Mucosa of gallbladder (tissue), 1 donor: ENCODE data around the gene VAMP7. TPM values are rescaled to one million over a fixed set of nuclear protein-coding genes. Genes with fewer than 3 reads are reported as not detected.
"Not testable (repeated sequence)": the region's sequence is repeated elsewhere in the genome, so short reads cannot be mapped to it uniquely, and the experiment has no call there.

Experiments used
- DNase-seq: peaks from one replicate; pipeline ENCODE4 v3.0.0-alpha.2; 2020; ENCODE audit warnings: low spot score
- total RNA-seq: library from RNA; stranded (reverse); gene quantifications from one replicate; pipeline ENCODE4 v1.2.1, GENCODE V29; 2021
- donor health status: DM: no; HTN: no; CAD: no.

VAMP7 gene
- total RNA-seq, 1 donor from 2014 or later: 23.7 TPM

DNA sequence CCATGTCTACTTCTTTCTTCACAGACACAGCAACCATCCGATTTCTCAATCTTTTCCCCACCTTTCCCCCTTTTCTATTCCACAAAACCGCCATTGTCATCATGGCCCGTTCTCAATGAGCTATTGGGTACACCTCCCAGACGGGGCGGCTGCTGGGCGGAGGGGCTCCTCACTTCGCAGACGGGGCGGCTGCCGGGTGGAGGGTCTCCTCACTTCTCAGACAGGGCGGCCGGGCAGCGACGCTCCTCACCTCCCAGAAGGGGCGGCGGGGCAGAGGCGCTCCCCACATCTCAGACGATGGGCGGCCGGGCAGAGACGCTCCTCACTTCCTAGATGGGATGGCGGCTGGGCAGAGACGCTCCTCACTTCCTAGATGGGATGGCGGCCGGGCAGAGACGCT, 26.5 kb downstream of the VAMP7 start:
- not testable (repeated sequence) for DNase-seq

DNA sequence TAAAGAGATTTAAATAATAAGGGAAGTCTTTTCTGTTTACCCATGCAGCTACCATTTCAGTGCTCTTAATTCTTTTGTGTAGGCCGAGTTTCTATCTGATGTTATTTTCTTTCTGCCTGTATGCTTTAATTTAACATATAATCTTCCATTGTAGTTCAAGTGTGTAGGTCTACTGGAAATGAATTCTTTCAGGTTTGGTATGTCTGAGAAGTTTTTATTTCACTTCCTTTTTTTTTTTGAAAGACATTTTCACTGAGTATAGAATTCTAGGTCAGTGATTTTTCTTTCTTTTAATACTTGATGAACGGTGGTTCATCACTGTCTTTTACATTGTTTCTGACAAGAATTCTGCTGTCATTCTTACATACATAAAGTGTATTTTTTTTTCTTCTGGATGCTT, 42.1 kb downstream of the VAMP7 start:
- no peak for DNase-seq

DNA sequence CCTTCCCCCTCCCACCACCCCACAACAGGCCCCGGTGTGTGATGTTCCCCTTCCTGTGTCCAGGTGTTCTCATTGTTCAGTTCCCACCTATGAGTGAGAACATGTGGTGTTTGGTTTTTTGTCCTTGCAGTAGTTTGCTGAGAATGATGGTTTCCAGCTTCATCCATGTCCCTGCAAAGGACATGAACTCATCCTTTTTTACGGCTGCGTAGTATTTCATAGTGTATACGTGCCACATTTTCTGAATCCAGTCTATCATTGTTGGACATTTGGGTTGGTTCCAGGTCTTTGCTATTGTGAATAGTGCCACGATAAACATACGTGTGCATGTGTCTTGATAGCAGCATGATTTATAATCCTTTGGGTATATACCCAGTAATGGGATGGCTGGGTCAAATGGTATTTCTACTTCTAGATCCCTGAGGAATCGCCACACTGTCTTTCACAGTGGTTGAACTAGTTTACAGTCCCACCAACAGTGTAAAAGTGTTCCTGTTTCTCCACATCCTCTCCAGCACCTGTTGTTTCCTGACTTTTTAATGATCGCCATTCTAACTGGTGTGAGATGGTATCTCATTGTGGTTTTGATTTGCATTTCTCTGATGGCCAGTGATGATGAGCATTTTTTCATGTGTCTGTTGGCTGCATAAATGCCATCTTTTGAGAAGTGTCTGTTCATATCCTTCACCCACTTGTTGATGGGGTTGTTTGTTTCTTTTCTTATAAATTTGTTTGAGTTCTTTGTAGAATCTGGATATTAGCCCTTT, 49.9 kb downstream of the VAMP7 start:
- DNase-seq: not testable (repeated sequence)

DNA sequence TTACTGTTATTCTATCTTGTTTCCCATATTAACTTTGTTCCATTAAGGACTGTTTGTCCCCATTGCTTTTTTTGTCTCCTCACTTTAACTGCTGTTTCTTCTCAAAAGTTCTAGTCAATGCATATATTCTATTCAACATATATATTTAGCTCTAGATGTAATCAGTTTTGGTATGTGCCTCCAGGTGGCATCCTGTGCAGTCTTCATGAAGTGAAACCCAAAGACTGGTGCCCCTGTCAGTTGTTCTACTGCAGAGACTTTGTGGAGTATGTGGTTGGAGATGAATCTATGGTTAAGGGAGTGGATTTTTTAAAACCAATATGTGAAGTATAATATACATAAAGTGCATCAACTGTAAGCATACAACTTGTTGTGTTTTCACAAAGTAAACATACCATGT, 57.0 kb downstream of the VAMP7 start:
- DNase-seq: no peak

DNA sequence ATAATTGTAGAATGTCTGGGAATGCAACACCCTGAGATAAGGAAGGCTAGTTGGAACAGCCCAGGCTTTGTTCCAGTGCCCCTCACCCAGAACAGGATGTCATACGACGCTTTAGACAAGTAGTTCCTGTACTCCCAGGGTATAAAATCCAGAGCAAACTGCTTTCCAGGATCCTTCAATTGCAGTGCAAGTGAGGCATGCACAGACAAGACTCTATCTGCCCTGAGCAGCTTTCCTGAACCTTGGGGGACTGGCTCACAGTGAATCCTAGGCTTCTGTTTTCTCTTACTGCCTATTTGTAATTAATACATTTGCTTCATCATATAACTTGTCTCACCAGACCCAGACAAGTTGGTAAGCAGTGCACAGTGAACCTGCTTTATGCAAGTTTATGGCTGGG, 68.0 kb downstream of the VAMP7 start:
- DNase-seq: no peak

DNA sequence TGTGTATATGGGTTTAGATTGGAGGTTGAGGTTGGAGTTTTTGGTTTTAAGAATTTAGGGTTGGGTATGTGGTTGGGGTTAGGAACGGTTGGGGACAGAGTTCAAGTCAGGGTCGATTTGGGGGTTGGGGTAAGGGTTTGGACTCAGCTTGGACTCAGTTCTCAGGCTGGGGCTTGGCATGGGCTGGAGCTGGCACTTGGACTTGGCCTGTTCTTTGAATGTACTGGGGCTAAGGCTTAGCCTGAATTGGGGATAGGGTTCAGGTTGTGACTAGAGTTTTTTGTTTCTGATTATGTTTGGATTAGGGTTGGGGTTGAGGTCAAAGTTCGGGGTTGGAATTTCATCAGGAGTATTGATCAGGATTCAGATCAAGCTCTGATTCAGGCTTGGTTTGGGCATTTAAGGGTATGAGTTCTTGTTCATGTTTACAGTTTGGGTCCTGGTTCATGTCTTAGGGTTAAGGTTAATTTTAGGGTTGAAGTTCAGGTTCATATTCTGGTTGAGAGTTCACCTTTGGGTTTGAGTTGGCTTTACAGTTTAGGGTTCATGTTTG, 70.2 kb downstream of the VAMP7 start:
- DNase-seq: no peak

DNA sequence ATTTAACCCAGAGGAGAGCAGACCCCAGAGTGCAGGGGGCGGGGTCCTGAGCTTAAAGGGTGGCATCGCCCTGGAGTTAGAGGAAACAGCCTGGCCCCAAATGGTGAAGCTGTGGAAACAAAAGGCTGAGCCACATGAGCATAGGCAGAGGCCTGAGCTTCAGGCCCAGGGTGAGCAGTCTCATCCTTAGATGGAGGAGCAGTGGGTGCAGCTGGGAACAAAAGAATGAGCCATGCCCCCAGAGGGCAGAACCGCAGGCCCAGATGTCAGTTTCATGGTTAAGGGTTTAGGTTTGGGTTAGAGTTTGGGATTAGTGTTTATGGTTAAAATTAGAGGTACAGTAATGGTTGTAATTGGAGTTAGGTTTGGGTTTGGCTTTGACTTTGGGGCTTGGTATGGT, 71.9 kb downstream of the VAMP7 start:
- no peak for DNase-seq

DNA sequence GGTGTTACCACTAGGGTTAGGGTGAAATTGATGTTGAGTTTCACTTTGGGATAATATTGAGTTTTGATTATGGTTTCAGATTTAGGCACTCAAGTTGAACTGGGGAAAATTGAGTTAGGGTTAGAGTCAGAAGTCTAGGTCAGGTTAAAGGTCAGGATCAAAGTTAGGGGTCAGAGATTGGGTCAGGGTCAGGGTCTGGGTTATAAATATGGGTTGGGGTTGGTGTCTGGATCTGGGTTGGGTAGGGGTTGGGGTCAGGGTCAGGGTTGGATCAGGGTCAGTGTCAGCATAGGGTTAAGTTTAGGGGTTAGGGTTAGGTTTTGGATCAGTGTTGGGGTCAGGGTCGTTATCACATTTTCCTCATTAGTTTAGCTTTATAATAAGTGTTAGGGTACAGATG, 73.6 kb downstream of the VAMP7 start:
- DNase-seq: no peak

DNA sequence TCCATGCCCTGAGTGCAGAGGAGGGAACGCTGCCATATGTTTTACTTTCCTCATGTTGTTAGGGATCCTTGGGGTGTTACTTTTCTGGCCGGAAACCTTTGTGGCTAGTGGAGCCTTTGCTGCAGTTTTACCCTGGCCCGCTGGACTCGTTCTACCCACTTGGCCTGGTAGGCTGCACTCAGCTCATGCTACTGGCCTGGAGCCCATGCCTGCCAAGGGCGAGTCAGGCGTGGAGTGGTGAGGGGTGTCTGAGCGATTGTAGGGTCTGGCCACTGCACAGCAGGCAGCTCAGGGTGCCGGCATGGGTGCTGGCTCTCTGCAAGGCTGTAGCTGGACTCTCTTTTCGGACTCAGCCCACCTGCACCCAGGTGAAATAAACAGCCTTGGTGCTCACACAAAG, 75.0 kb downstream of the VAMP7 start:
- no peak for DNase-seq

DNA sequence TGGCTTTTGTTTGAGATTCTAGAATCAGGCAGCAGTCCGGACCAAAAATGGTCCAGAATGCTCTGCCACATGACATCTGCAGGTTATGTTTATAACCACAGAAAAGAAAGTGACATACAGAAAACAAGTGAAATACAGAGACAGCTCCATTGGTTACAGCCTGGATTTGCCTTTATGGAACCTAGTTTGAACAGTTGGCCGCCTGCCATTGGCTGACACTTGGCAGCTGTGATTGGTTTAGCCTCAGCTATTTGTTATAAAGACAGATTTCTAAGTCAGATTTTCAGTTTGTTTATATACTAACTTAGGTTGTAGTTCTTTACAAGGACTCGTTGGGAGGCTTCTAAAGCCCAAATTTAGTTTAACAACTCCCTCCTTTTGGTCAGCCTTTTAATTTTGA, 75.5 kb downstream of the VAMP7 start:
- DNase-seq: no peak

DNA sequence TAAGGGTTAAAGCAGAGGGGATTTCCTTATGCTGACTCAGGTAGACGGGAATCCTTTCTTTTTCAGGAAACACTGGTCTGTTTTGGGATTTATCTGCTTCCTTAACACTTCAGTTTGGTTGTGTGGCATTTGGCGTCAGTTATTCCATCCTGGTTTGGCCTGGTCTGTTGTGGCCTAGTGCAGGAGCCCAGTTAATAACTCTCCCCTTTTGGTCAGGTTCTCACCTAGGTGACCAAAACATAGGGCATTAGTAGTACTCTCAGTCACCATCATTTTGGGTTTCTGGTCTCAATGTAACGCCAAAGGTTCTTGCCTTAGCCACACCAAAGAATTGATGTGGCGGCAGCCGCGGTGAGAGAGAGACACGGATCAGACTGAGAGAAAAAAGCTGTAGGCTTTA, 76.7 kb downstream of the VAMP7 start:
- no peak for DNase-seq

DNA sequence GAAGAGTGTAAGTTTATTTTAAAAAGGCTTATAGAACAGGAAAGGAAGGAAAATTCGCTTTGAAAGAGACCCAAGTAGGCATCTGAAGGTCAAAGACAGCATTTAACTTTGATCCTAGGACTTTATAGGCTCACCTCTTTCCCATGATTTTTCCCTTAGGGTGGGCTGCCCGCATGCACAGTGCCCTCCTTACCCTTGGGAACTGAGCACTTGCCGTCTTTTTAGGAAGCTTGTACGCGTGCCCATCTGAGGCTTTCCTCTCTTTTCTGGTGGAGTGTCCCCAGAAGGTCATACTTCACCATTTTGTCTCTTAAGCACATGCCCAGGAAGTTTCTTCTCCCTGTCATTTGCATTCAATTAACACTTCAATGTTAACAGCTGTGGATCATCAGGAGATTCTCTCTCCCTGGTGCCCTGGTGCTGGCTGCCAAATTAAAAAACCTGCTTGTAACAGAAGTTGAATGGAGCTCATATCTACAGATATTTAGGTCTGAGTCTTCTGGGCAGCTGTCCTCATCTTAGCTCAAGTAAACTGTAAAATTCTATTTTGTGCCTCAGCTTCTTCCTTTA, 78.0 kb downstream of the VAMP7 start:
- no peak for DNase-seq

DNA sequence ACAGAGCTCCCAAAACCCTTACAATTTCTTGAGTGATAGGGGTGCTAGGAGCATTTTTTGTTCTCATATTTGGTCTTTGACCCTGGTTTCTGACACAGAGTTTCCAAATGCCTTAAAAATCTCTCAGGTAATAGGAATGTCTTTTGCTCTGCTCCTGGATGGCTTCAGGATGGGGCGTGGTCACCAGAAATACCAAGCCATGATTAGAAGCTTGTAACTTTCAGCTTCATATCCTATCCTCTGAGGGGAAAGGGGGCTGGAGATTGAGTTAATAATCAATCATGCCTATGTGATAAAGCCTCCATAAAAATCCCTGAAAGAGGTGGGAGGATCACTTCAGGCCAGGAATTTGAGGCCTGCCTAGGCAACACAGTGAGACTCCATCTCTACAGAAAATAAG, 81.8 kb downstream of the VAMP7 start:
- no peak for DNase-seq

DNA sequence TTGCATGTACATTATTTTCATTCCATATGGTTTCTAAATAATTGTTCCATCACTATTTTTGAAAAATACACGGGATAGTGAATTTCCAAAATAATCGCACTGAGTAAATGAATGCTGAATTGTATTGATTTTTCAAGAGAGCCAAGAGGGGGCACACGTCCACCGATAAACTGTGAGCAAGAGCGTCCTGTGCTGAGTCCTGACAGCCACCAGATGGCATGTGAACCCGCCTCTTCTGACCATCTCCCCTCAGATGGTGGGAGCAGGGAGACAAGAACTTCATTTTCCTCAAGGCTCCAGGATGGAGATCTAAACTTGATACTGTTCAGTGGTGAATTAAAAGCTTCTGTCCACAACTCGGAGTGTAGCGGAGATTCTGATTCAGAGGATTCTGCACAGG, 85.7 kb downstream of the VAMP7 start:
- no peak for DNase-seq

DNA sequence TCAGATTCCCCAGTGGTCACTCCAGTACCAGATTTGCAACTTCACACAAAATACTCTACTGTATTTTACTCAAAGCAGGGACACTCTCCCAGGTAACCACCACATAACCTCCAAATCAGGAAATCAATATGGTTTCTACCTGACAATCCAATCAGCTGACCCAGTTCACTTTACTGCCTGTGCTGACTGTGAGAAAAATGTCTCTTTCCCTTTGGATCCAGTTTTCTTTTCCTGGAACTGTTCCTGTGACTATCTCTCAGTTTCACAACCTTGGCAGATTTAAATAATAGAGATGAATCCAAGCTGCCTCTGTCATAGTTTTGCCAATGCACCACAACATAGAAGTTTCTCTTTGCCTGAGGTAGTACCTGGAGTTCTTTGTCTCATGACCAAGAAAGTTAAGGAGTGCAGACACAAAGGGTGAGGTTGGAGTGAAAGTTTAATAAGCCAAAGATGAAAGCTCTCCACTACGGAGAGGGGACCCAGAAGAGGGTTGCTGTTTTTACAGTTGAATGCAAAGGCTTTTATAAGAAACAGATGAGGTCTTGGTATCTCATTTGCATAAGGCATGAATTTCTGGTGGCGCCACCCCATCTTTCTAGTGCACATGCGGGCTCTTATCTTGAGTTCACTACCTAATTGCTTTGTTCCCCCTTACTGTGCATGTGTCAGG, 86.6 kb downstream of the VAMP7 start:
- no peak for DNase-seq

DNA sequence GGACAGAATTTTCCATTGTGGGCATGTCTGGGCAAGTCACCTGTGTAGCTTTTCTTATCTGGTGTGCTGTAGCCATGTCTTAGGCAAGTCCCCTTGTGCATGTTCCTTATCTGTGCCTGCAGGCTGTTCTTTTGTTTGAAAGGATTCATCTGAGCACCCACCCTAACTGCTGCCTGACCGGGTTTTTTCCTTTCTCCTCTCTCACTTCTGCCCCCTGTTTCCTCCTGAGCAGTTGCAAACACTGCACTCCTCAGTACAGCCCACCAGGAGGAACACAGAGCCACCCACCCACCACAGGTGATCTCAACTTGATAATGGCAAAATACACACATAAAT, 87.1 kb downstream of the VAMP7 start:
- no peak for DNase-seq

DNA sequence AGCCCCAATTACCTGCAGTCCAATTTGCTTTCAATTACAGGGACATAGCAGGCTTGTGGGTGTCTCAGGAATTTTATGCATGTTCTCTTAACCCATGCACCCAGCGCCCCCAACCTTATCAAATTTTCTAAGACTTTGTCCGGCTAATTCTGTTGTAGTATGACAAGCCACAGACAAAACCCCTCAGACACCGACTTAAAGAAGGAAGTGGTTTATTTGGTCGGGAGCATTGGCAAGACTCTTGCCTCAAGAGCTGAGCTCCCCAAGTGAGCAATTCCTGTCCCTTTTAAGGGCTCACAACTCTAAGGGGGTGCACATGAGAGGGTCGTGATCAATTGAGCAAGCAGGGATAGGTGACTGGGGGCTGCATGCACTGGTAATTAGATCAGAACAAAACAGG, 87.6 kb downstream of the VAMP7 start:
- DNase-seq: no peak

DNA sequence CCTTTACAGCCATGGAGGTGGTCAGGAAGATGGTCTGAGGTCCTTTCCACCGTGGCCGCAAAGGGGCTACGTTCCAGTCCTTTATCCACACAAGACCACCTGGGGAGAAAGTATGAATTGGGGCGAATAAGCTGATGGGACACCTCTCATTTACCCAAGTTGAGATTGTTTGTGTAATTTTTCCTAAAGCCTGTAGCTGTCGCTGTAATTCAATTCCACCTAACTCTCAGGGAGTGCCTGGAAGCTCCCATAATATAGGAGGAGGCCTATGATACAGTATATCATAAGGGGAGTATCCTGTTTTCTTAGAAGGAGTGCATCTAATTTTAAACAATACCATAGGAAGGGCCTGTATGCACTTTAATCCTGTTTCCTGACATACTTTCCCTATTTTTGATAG, 90.5 kb downstream of the VAMP7 start:
- not testable (repeated sequence) for DNase-seq

DNA sequence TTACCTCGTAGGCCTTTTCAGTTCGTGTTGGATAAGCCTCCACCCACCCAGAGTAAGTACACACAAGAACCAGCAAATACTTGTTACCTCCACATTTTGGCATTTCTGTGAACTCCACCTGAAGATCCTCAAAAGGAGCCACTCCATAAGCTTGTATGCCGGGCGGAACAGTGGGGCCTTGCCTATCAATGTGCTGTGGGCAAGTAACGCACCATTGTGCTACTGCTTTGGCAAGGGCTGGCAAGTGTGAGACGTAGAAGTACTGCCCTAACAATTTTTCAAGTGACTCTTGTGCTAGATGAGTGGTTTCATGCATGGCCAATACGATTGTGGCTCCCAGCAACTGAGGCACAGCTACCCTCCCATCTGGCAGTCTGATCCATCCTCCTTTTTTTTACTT, 91.1 kb downstream of the VAMP7 start:
- DNase-seq: not testable (repeated sequence)

DNA sequence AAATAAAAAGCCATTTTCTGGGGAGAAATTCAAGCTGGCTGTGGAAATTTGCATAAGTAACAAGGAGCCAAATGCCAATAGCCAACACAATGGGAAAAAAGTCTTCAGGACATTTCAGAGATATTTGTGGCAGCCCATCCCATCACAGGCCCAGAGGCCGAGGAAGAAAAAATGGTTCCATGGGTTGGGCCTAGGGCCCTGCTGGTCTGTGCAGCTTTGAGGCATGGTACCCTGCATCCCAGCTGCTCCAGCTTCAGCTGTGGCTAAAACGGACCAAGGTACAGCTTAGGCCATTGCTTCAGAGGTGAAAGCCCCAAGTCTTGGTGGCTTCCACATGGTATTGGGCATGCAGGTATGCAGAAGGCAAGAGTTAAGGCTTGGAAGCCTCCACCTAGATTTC, 102.2 kb downstream of the VAMP7 start:
- no peak for DNase-seq

DNA sequence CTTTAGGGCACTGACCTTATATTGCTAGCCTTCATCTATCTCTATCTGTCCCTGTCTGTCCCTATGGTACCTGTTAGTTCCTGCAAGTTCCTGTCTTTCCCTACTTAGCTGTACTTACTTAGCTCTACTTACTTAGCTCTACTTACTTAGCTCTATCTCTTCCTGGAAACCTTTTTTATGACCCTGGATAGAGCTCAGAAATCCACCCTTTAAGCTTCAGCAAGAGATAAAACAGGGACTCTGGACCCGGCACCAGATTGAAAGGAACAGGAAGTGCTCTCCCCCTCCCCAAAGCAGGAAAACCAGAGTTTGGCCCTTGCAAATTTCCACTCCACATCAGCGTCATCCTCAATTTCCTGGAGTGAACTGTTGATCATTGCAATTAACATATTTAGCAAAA, 104.1 kb downstream of the VAMP7 start:
- no peak for DNase-seq

DNA sequence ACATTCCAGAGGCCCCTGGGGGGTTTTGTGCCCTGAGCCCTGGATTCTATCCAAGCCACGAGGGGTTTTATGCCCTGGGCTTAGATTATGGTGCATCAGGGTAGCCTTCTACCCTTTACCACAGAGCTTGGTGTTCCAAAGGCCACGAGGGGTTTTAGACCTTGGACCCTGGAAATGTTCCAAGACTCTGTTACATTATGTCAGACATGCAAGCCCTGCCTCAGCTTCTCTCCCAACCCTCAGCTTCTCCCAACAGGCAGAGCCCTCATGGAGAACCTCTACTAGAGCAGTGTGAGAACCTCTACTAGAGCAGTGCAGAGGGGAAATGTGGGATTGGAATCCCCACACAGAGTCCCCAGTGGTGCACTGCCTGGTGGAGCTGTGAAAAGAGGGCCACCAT, 105.8 kb downstream of the VAMP7 start:
- DNase-seq: not testable (repeated sequence)

DNA sequence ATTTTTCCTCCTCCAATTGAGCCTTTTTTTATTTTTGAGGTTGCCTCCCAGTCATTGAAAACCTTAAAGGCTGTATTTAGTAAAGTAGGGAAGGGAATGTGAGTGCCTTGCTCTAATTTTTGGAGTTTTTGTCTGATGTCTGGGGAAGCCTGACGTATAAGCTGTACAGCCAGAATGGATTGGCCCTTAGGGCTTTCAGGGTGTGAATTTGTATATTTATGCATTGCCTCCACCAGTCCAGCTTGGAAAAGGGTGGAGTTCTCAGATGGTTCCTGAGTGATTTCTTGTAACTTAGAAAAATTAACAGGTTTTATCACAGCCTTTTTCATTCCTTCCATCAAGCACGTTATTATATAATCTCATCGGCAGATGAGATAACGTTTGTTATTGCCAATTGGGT, 107.7 kb downstream of the VAMP7 start:
- DNase-seq: no peak
